GM19324 (cell line): ENCODE results near the gene DMAC2L.
"Not testable (repeated sequence)": the region's sequence is repeated elsewhere in the genome, so short reads cannot be mapped to it uniquely, and the experiment has no call there.

ENCODE experiments used
- ATAC-seq: cut with Tn5 transposase; IDR thresholded peaks from one replicate; pipeline ENCODE4 v1.9.1; 2021; ENCODE audit warnings: mild to moderate bottlenecking, moderate library complexity; ENCODE audit not compliant: unreplicated experiment, low FRiP score

DMAC2L gene

DNA sequence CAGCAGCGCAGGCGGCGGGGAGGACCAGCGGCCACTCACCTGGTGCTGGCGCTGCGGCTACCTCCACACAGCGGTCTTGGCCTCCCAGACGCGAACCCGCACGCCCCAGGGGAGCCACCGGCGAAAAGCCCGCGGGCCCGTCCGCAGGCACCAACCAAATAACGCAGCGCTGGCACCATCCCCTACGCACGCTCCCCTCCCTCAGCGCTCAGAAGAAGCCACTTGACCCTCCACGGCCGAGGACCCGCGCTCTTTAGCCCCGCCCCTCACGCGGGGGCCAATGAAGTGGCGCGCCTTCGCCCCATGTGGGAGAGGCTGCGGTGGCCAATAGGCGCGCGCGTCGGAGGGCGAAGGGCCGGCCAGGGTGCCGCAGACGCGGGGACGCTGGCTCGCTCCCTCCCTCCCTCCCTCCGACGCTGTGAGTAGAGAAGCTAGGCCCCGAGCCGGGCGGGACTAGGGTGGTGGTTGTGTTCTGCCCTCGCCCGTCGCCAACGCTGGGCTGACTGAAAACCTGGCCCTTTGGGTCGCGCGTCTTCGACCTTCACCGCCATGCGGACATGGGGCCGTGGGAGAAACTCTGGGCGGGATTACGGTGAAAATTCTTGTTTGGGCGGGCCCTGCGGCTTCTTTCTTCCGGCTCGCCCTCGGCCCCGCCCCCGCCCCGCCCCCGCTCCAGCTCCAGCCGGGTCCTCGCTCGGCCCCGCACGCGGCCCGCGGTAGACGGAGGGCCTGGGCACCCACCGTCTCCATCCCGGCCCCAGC lies at the start of gene DMAC2L, which contains the start of gene L2HGDH:
DMAC2L (plus strand) TSS at position 353 of the 762 bp plus-strand sequence. CDS start 9,164 bp downstream, outside the sequence.
L2HGDH (minus strand) TSS at position 258 of the 762 bp plus-strand sequence; CDS start at position 179, 79 bp downstream.
- peak; percentile 95 for ATAC-seq

DNA sequence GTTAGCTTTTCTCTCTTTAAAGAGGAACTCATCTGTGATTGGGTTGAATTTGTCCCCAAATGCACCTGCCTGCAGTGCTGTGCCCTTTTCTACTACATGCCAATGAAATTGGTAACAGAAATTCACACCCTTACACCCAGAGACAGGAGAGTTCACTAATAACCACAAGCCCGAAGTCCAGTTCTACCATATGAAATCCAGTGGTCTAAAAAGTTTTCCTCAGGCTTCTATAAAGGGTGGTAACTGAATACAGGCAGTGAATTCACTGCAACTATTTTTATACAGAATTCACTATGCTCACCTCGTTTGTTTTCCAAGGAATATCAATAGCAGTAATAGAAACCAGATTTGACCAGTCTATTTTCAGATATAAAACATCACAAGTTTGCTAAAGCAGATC lies 49.3 kb upstream of the DMAC2L start:
- no peak for ATAC-seq

GRCh38 chr14:50263321-50263720 lies 48.8 kb upstream of the DMAC2L start:
- ATAC-seq, result no peak

DNA sequence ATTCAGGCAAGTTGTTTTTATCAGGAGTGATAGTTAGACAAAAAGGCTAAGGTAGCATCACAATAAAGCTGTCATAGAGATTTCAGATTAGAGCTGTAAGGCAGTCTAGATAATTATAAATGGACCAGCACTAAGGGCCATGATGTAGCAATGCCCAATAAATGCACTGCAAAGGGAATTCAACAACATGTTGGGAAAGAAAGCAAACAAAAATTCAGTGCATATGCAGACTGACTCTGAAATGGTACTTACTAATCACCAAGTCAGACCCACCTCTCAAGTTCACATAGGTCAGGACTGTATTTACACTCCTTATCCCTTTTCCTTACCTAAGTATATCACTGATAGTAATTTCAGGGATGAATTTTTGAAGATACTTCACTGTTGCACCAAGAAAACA lies 47.1 kb upstream of the DMAC2L start:
- no peak for ATAC-seq

DNA sequence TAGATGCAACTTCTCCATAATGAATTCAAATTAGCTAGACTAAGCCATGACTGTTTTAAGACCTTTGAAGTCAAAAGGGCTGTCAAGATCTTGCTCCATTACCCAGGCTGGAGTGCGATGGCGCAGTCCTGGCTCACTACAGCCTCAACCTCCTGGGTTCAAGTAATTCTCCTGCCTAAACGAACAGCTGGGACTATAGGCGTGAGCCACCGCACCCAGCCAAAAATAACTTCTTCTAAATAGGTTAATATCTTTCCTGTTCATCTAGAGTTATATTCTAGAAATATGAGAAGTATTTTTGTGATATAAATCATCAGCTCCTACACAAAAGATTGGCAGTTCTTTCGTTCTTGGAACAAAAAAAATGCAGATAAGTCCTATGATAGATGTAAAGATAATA lies 41.2 kb upstream of the DMAC2L start:
- ATAC-seq, result no peak

DNA sequence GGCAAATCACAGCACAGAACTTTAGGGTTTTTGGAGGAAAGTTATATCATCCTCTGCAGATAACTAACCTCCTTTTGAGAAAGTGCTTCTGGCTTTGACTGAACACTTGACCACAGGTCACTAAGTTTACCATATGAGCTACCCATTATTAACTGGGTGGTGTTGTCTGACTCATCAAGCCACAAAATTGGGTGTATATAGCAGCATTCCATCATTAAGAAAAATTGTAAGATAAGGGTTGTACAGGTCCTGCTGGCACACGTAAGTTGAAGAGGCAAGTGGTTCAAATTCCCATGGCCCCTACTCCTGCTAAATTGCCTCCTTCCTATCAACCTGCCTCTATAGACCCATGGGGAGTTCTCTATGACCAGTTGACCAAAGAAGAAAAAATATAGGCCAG lies 39.6 kb upstream of the DMAC2L start:
- ATAC-seq, result no peak

DNA sequence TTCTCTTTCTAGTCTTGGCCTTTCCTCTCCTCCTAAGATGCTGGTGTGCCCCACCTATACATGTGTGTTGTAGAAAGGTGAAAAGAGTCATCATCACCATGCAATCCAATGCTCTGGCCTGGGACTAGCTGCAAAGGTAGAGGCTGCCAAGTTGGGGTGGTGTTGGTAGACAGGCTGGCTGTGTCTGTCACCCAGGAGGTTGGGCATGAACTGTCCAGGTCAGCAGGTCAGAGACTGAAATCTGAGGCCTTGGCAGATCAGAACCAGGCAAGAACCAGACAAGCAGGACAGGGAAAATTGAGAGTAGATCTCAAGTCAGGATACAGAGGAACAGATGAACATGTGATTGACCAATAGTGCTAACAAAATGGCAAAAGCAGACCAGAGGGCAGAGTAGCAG lies 26.3 kb upstream of the DMAC2L start:
- ATAC-seq, result no peak

- ATAC-seq, result no peak
Observed at GRCh38 chr14:50288146-50288545, 24.0 kb upstream of the DMAC2L start.

GRCh38 chr14:50290306-50290705 lies 21.8 kb upstream of the DMAC2L start:
- ATAC-seq, result no peak

- ATAC-seq, result no peak
Observed at GRCh38 chr14:50299585-50299984, 12.5 kb upstream of the DMAC2L start.

DNA sequence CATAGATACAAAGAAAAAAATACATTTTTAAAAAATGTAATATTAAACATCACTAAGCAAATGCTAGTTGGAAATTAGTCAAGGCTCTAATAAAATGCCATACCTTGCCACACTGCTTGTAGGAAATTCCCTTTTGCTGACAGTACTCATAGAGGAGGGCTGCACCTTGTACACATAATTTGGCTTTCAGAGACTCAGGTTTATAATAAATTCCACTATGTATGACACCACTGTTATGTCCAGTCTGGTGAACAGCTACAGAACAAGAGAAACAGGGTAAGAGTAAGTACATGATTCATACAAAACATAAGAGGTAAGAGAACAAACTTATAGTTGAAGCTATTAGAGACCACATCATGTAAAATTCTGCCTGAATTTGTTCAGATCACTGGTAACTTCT lies 10.2 kb upstream of the DMAC2L start:
- ATAC-seq, result no peak

GRCh38 chr14:50303744-50304471 lies 8.2 kb upstream of the DMAC2L start:
- no peak for ATAC-seq

DNA sequence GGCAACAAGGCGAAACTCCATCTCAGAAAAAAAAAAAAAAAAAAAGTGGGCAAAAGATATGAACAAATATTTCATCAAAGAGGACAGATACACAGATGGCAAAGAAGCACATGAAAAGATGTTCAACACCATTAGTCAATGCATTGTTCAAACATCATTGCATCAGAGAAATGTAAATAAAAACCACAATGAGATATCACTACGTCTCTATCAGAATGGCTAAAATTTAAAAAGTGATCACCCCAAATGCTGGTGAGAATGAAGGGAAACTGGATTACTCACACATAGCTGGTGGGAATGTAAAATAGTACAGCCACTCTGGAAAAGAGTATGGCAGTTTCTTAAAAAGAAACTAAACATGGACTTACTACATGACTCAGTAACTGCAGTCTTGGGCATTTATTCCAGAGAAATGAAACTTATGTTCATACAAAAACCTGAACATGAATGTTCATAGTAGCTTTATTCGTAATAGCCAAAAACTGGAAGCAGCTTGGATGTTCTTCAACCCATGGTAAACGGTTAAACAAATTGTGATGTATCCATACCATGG lies 3.7 kb upstream of the DMAC2L start:
- no peak for ATAC-seq

DNA sequence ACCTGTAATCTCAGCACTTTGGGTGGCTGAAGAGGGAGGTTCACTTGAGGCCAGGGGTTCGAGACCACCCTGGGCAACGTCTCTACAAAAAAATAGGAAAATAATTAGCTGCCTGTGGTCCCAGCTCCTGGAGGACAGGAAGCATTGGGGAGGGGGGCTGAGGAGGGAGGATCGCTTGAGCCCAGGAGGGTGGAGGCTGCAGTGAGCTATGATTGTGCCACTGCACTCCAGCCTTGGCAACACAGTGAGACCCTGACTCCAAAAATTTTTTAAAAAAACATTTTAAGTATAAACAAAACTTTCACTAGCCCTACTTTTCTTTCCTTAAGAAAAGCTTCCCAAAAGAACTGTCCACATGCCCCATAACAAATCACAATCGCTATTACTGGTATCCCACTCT lies 1.7 kb upstream of the DMAC2L start:
- no peak for ATAC-seq

DNA sequence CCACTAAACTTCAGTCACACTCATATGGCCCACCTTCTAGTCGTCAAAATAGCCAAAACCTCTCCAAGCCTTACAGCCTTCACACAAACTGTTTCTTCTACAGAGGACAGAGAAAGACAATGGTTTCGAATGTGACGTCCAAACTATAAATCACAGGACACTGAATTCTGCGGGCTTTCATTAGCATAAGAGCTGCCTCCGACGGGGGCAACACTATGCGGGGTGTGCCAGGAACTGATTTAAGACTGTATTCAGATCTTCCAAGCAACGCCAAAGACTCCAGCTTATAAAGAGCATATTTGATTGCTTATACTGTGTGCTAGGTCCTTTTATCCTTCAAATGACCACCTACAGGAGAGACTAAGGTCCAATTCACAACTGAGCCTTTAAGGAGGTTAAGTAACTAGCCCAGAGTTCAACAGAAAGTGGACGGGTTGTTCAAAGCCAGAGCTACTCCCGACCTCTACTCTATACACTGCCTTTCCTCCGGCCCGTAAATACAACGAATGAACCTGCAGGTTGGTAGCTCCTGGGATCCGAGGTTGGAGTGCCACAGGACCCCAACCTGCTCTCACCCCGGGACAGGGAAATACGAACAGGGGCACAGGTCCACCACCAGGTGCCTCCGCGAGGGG lies 670 bp upstream of the DMAC2L start:
- no peak for ATAC-seq

DNA sequence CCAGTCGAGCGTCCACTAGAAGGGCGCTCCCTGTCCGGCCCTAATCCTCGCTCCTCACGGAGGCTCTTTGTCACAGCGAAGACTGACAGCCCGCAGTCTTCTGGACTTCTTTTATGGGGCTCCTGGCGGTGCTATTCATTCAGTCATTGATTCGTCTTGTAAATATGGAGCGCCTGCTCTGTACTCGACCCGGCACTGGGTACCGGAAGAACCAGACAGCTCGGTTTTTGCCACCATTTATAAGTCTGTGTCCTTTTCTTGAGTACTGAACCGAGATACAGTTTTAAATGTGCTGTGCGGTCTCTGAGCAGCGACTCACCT lies 570 bp downstream of the DMAC2L start:
- ATAC-seq, result no peak

- not testable (repeated sequence) for ATAC-seq
Observed at GRCh38 chr14:50314098-50314497, 2.0 kb downstream of the DMAC2L start.

- ATAC-seq, result no peak
Observed at GRCh38 chr14:50318031-50318626, 6.0 kb downstream of the DMAC2L start.

- ATAC-seq, result no peak
Observed at GRCh38 chr14:50319293-50319692, 7.2 kb downstream of the DMAC2L start.

GRCh38 chr14:50319721-50320120 lies 7.6 kb downstream of the DMAC2L start:
- ATAC-seq, result no peak

DNA sequence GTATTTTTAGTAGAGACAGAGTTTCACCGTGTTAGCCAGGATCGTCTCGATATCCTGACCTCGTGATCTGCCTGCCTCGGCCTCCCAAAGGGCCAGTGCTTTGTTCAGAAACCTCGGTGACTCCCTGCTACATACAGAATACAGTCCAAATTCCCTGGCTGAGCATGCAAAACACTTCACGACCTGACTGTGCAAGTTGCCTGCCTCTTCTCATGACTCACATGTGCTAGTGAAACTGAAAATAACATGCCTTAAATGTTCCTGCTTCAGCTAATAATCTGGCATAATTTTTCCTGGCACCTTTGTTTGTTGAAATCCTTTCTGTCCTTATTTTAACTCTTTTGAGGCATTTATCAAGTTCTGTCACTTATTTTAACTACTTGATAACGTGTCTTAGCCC lies 8.2 kb downstream of the DMAC2L start:
- no peak for ATAC-seq
